ENCODE data around the gene SLC37A2.

GRCh38 chr11:125124618-125124992 lies 61.5 kb downstream of the SLC37A2 start:
- TF ChIP-seq CTCF (IDR thresholded peaks at IDR 0.05; ENCODE audit: insufficient read depth, low read depth, low read length) (no peak), EZH2 (IDR thresholded peaks at IDR 0.05; ENCODE audit: insufficient read depth, low read length) (no peak)
